Measurements from ENCODE around the gene ACTL7A.

- TF ChIP-seq ZNF561 (CRISPR knock-in tag; conservative IDR thresholded peaks at IDR 0.05) (no peak), CC2D1A (IDR thresholded peaks at IDR 0.05) (no peak), TEAD2 (tag; IDR thresholded peaks at IDR 0.05) (no peak), ZBED1 (IDR thresholded peaks at IDR 0.05) (no peak), ZNF143 (CRISPR knock-in tag; IDR thresholded peaks at IDR 0.05) (no peak), SMAD3 (CRISPR knock-in tag; conservative IDR thresholded peaks at IDR 0.05) (no peak), ZNF655 (CRISPR knock-in tag; IDR thresholded peaks at IDR 0.05) (no peak), ZNF175 (CRISPR knock-in tag; IDR thresholded peaks at IDR 0.05; ENCODE audit: low read depth) (no peak), ZNF586 (CRISPR knock-in tag; conservative IDR thresholded peaks at IDR 0.05) (no peak)
- TF ChIP-seq, protein P1, sequence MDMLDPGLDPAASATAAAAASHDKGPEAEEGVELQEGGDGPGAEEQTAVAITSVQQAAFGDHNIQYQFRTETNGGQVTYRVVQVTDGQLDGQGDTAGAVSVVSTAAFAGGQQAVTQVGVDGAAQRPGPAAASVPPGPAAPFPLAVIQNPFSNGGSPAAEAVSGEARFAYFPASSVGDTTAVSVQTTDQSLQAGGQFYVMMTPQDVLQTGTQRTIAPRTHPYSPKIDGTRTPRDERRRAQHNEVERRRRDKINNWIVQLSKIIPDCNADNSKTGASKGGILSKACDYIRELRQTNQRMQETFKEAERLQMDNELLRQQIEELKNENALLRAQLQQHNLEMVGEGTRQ (CRISPR knock-in tag; IDR thresholded peaks at IDR 0.05): no peak
- TF ChIP-seq, protein P2, sequence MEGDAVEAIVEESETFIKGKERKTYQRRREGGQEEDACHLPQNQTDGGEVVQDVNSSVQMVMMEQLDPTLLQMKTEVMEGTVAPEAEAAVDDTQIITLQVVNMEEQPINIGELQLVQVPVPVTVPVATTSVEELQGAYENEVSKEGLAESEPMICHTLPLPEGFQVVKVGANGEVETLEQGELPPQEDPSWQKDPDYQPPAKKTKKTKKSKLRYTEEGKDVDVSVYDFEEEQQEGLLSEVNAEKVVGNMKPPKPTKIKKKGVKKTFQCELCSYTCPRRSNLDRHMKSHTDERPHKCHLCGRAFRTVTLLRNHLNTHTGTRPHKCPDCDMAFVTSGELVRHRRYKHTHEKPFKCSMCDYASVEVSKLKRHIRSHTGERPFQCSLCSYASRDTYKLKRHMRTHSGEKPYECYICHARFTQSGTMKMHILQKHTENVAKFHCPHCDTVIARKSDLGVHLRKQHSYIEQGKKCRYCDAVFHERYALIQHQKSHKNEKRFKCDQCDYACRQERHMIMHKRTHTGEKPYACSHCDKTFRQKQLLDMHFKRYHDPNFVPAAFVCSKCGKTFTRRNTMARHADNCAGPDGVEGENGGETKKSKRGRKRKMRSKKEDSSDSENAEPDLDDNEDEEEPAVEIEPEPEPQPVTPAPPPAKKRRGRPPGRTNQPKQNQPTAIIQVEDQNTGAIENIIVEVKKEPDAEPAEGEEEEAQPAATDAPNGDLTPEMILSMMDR (IDR thresholded peaks at IDR 0.05 in 2 of 3, conservative IDR thresholded peaks at IDR 0.05 in 1 of 3; ENCODE audit: insufficient read depth in 2 of 3, low read depth in 1 of 3, low read length in 3 of 3): no peak
Measured at GRCh38 chr9:108854641-108855528, 7.2 kb upstream of the ACTL7A start.

Data from K562 (cell line).